Esophagus (tissue), 2 donors: ENCODE measurements around the gene TSSK6. TPM values are rescaled to one million over a fixed set of nuclear protein-coding genes. Genes with fewer than 3 reads are reported as not detected.

Experiments used
- H3K27ac ChIP-seq, 2 donors: one replicate each; pipeline ENCODE4 v1.5.1; 2013; ENCODE audit warnings: low read depth in 2 of 2, mild to moderate bottlenecking in 2 of 2, inconsistent platforms in 1 of 2, low read length in 1 of 2, moderate library complexity in 1 of 2
- H3K27me3 ChIP-seq, 2 donors: one replicate each; pipeline ENCODE4 v1.6.1; 2013; ENCODE audit warnings: low read length in 2 of 2, control low read depth in 1 of 2, mild to moderate bottlenecking in 1 of 2; ENCODE audit not compliant: insufficient read depth in 2 of 2, control insufficient read depth in 1 of 2
- H3K36me3 ChIP-seq, 2 donors: one replicate each; pipeline ENCODE4 v1.6.1; 2013; ENCODE audit warnings: low read length in 1 of 2; ENCODE audit not compliant: control insufficient read depth in 2 of 2, insufficient read depth in 2 of 2
- H3K4me1 ChIP-seq, 2 donors: one replicate each; pipeline ENCODE4 v1.6.1; 2013; ENCODE audit warnings: low read length in 1 of 2; ENCODE audit not compliant: control insufficient read depth in 2 of 2, insufficient read depth in 2 of 2
- H3K4me3 ChIP-seq, 2 donors: one replicate each; pipeline ENCODE4 v1.5.1; 2013; ENCODE audit warnings: low read length in 2 of 2, mild to moderate bottlenecking in 2 of 2, low read depth in 1 of 2, moderate library complexity in 1 of 2
- H3K9me3 ChIP-seq, 2 donors: one replicate each; pipeline ENCODE4 v1.6.1; 2013; ENCODE audit warnings: mild to moderate bottlenecking in 2 of 2, low read depth in 1 of 2, low read length in 1 of 2, moderate library complexity in 1 of 2; ENCODE audit not compliant: control insufficient read depth in 2 of 2, insufficient read depth in 1 of 2
- WGBS, 2 donors: extraction: QIAGEN DNeasy Blood & Tissue Kit; methylation state at CpG; one replicate each; pipeline ENCODE4 v1.1.7; 2013; 5-methylcytosine and 5-hydroxymethylcytosine counted together
- polyA plus RNA-seq, 2 donors: library from polyadenylated mRNA; stranded (reverse); fragments of 200-250 nt; gene quantifications; one replicate each; pipeline ENCODE4 v1.2.3, GENCODE V29; 2013
- donor health status: healthy with polysubstance abuse.
- donor health status: Bipolar disorder and iron deficiency.

TSSK6 gene
- polyA plus RNA-seq, 2 donors = 1.0 to 1.2 TPM

DNA sequence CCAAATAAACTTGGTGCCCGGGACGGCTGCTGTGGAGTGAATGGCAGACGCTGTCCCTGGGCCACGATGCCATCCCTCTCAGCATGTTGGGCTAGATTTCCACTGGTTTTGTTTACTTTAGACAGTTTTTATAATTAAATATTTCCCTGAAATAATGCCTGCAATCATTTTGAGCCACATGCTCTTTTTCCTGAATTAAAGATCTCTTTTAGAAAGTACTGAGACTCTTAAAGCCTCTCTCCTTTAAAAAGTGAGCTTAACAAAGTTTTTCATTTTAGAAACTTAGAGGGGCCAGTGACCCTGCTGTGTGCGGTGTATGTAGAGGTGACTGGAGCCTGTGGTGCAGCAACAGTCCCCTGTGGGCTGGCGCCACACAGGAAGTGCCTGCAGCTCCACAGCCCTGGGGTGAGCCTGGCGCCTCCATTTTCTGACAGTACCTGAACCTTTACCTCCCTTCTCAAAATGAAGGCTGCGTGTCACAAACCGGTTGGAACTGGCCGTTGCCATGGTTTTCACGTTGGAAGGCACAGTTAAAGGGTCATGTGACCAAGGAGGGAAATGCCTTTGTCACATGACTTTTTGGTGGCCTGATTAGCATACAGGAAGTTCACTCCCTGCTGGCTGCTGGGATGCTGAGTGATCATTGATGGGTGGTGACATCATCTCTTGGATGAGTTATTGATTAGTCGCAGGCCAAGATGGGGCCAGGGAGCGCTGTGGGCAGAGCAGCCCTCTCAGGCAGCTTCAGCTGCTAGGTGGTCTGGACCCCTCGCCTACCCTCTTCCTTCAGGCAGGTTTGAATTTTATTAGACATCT lies 26.3 kb downstream of the TSSK6 start:
- WGBS, 2 donors = 28 to 32% methylated on average over 14 of the region's 14 CpGs
- Histone ChIP-seq H3K4me3 (no peak overlapping the region), H3K27ac (peak overlapping the region; percentile 61 to 87), H3K27me3 (no peaks in the 10 kb centered on the region), H3K9me3 (no peaks in the 10 kb centered on the region), H3K4me1 (peaks cover 0 to 16% of the 10 kb centered on the region in 2 donors), H3K36me3 (peaks cover 0 to 18% of the 10 kb centered on the region in 2 donors)

- 53% methylated on average over 20 of the region's 20 CpGs for WGBS, 2 donors
- Histone ChIP-seq H3K27ac (peak overlapping the region; percentile 52 to 69), H3K36me3 (peaks cover 0 to 15% of the 10 kb centered on the region in 2 donors), H3K4me1 (peaks cover 0 to 16% of the 10 kb centered on the region in 2 donors), H3K27me3 (no peaks in the 10 kb centered on the region), H3K9me3 (no peaks in the 10 kb centered on the region), H3K4me3 (no peak overlapping the region)
Observed at GRCh38 chr19:19487950-19488874, 27.1 kb downstream of the TSSK6 start.

DNA sequence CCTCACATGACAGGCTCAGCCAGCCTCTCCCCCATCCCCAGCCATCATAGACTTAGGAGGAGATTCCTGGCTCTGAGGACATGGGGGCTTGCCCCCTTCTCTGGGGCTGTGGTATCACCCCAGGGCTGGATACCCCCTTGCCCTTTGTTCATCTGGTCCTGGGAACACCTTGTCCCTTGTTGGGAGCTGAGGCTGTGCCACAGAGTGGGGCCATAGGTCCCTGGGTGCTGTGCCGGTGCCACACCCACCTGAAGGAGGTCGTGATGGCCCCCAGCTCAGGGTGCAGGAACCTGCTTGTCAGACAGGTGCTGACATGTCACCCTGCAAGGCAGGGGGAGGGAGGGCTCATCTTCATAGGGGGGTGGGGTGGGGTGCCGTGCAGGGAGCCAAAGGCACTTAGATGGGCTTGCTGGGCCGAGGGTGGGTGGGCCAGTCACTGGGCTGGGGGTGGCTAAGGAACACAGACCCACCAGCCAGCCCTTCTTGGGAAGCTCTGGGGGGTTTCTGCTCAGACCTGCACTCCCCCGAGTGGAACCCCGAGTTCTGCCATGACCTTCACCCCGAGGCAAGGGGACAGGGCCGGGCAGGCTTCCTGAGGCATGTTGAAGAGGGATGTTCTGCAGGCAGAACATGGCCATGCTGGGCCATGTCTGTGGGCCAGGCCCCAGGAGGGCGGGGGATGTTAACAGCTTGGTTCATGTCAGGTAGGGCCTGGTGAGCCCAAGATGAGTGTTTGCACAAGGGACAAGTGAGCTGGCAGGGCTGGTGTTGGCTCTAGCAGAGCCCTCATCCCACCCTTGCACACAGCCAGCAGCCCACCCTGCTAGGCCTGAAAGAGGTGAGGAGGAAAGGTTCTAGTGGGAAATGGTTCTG lies 28.0 kb downstream of the TSSK6 start:
- Histone ChIP-seq H3K4me1 (peaks cover 0 to 16% of the 10 kb centered on the region in 2 donors), H3K27ac (no peak overlapping the region), H3K36me3 (peaks cover 0 to 10% of the 10 kb centered on the region in 2 donors), H3K4me3 (no peak overlapping the region), H3K27me3 (no peaks in the 10 kb centered on the region), H3K9me3 (no peaks in the 10 kb centered on the region)
- WGBS, 2 donors = 52 to 69% methylated on average over 9 of the region's 9 CpGs

DNA sequence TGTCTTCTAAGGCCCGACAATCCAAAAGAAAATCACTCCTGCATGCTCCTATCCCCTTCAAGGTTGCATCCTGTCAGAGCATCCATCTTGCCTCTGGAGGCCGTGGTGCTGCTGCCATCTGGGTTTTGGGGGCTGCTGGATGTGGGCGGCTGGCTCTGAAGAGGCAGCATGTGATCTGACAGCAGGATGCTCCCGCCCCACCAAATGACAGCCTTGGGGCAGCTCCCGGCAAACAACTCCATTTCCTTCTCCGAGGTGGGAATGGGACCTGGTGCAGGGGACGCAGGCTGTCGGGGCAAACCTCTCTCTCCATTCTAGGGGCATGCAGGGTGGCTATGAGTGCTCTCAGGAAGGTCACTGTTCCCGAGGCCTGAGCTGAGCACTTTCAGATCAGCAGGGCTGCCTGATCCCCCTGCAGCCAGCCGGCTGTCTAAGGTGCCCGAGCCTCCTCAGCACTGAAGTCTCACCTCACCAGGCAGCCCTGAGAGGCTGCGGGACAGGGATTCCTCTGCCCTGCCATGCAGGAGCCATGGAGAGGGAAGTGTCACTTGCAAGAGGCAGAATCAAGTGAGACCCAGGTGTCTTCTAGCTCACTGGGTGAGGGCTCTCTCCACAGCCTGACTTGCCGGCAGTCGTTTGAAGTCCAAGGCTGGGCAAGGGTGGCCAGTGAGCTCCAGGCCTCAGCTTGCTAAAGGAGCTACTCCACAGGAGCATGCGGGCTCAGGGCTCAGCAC lies 28.8 kb downstream of the TSSK6 start:
- 66 to 69% methylated on average over 15 of the region's 15 CpGs for WGBS, 2 donors
- H3K27me3 ChIP-seq = no peaks in the 10 kb centered on the region
- peaks cover 0 to 4% of the 10 kb centered on the region in 2 donors for H3K36me3 ChIP-seq
- no peak overlapping the region for H3K4me3 ChIP-seq
- peaks cover 0 to 16% of the 10 kb centered on the region in 2 donors for H3K4me1 ChIP-seq
- no peak overlapping the region for H3K27ac ChIP-seq
- no peaks in the 10 kb centered on the region for H3K9me3 ChIP-seq

DNA sequence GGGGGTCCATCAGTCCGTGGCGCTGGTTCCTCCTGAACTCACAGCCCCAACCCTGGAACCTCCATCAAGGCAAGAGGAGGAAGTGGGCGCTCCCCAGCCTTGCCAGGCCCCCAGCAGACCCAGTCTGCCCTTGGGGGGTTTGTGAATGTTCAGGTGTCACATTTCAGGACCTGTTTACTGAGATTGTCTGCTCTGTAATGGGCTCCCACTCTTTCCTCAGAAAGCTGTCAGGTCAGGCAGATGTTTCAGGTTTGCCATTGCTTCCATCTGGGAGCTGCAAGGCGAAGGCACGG lies 29.4 kb downstream of the TSSK6 start:
- Histone ChIP-seq H3K9me3 (no peaks in the 10 kb centered on the region), H3K27me3 (no peaks in the 10 kb centered on the region), H3K4me3 (no peak overlapping the region), H3K27ac (no peak overlapping the region), H3K4me1 (peaks cover 0 to 16% of the 10 kb centered on the region in 2 donors), H3K36me3 (peaks cover 0 to 4% of the 10 kb centered on the region in 2 donors)
- 94% methylated on average over 5 of the region's 5 CpGs for WGBS, 2 donors

DNA sequence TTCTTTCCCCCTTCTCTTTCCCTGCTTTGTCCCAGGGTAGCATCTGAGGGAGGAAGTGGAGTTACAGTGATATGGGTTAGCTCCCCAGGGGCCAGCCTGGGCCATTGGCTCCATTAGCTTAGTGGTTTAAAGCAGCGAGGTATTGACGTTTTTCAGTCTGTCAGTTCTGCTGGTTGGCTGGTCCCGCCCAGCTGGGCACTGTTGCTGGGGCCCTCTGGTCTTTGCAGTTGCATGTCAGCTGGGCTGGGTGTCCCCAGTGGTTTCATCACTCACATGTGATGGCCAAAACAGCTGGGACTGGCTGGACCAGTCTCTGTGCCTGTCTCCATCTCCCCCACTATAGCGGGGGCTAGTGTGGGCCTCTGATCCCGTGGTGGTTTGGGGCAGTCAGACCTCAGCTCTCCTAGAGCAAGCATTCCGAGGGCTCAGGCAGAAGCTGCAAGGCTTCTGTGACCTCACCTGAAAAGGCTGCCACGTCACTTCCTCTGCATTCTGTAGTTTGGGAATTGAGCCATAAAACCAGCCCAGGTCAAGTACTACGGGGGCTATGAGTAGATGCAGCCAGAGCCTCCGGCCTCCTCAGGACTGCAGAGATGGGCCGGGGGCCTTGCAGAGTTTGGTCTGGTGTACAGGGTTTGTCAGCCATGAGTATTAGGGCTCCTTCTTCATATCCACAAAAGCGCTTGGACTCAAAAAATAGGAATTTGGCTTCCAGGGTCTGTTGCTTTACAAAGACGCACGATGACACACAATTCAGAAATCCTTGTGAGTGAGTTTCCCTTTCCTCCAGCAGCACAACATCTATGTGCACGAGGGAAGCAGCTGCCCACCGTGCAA lies 30.0 kb downstream of the TSSK6 start:
- Histone ChIP-seq H3K27me3 (no peaks in the 10 kb centered on the region), H3K4me3 (no peak overlapping the region), H3K9me3 (no peaks in the 10 kb centered on the region), H3K36me3 (peaks cover 0 to 7% of the 10 kb centered on the region in 2 donors), H3K27ac (peak overlapping the region in 1 of 2 donors; percentile 35), H3K4me1 (peaks cover 0 to 16% of the 10 kb centered on the region in 2 donors)
- 75 to 76% methylated on average over 15 of the region's 15 CpGs for WGBS, 2 donors

DNA sequence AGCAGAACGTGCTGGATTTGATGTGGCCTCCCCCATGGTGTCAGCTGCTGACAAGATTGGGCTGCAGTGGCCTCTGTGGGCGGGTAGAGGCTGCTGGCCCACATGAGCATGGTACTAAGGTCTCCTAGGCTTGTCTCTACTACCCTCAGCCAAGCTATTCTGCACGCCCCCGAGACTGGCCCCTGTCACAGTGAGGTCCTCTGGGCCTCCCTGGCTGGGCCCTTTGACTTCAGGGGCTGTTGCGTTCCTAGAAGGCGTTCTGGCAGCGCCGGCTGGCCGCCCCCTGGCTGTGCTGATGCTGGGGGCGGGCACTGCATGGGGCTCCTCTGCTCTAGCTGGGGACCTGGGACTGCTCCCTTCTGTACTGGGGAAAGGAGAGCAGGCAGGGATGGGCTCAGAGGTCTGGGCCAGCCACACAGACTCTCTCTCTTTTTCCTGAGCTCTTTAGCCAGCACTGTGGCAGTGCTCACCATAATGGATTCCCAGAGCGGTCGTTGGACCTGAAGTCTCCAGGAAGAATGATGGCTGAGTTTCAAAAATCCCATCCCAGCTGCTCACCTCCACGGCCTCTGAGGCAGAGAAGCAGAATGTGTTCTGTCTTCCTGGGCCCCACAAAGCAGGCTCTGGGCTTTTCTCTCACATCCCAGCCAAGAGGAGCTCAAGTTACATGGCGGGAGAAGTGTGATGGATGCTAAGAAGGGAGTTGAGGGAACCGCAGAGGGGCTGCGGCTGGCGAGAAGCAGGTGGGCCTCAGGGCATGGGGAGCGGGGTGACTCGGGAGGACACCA lies 32.3 kb downstream of the TSSK6 start:
- WGBS, 2 donors = 80 to 83% methylated on average over 19 of the region's 19 CpGs
- Histone ChIP-seq H3K27me3 (no peaks in the 10 kb centered on the region), H3K27ac (no peak overlapping the region), H3K9me3 (no peaks in the 10 kb centered on the region), H3K4me3 (no peak overlapping the region), H3K4me1 (peaks cover 0 to 8% of the 10 kb centered on the region in 2 donors), H3K36me3 (peaks cover 0 to 7% of the 10 kb centered on the region in 2 donors)

DNA sequence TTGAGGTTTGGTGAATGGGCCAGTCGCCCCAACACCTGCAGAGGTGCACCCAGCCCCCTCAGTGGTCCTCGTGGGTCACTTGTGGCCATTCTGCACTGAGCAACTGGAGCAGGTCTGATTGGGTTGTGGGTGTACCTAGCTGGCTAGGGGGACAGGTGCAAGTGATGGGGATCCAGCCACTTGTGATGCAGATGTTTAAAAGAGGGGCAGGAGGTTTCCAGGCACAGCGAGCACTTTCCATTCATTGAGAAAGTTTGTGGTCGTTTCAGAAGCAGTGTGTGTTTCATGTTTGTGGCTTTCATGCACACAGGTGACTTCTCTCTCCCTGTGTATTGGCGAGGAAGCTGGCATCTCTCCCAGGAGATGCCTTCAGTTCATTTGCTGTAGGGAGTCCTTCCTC lies 34.7 kb downstream of the TSSK6 start:
- no peak overlapping the region for H3K4me3 ChIP-seq
- H3K9me3 ChIP-seq = no peaks in the 10 kb centered on the region
- peaks cover 0 to 4% of the 10 kb centered on the region in 2 donors for H3K36me3 ChIP-seq
- H3K4me1 ChIP-seq = peaks cover 0 to 2% of the 10 kb centered on the region in 2 donors
- no peak overlapping the region for H3K27ac ChIP-seq
- WGBS, 2 donors = 69 to 74% methylated on average over 5 of the region's 5 CpGs
- H3K27me3 ChIP-seq = no peaks in the 10 kb centered on the region
